ENCODE measurements around the gene PCDHGB3.
"Not testable (repeated sequence)": the region's sequence is repeated elsewhere in the genome, so short reads cannot be mapped to it uniquely, and the experiment has no call there.

Gene PCDHGB3

GRCh38 chr5:141393267-141393666 lies 23.2 kb downstream of the PCDHGB3 start:
- DNase-seq = no peak

- not testable (repeated sequence) for DNase-seq
Observed at GRCh38 chr5:141394401-141395187, 24.6 kb downstream of the PCDHGB3 start.

- not testable (repeated sequence) for DNase-seq
Observed at GRCh38 chr5:141397756-141398551, 27.9 kb downstream of the PCDHGB3 start, which contains the start of gene PCDHGB5. Gene PCDHGB5, plus strand, starts transcription at chr5:141397947. Its CDS starts 181 bp downstream, at chr5:141398128.

- no peak for DNase-seq
Observed at GRCh38 chr5:141398608-141399007, 28.6 kb downstream of the PCDHGB3 start.

GRCh38 chr5:141399555-141400258 lies 29.7 kb downstream of the PCDHGB3 start:
- no peak for DNase-seq

- DNase-seq = no peak
Observed at GRCh38 chr5:141402553-141403243, 32.7 kb downstream of the PCDHGB3 start, which contains the start of gene PCDHGA9. Gene PCDHGA9, plus strand, starts transcription at chr5:141402778. Its CDS starts 175 bp downstream, at chr5:141402953.

GRCh38 chr5:141403387-141403786 lies 33.3 kb downstream of the PCDHGB3 start:
- DNase-seq = no peak

- DNase-seq = not testable (repeated sequence)
Observed at GRCh38 chr5:141407790-141408505, 37.9 kb downstream of the PCDHGB3 start, which contains the start of gene PCDHGB6. Gene PCDHGB6, plus strand, starts transcription at chr5:141408021. Its CDS starts 182 bp downstream, at chr5:141408203.

- no peak for DNase-seq
Observed at GRCh38 chr5:141409598-141410306, 39.7 kb downstream of the PCDHGB3 start.

GRCh38 chr5:141411575-141411974 lies 41.5 kb downstream of the PCDHGB3 start:
- no peak for DNase-seq

- peak; percentile 17 for DNase-seq
Observed at GRCh38 chr5:141412854-141413539, 43.0 kb downstream of the PCDHGB3 start, which contains the start of gene PCDHGA10. Gene PCDHGA10, plus strand, starts transcription at chr5:141412987. Its CDS starts 189 bp downstream, at chr5:141413176.

- DNase-seq = no peak
Observed at GRCh38 chr5:141413540-141414069, 43.6 kb downstream of the PCDHGB3 start.

GRCh38 chr5:141414548-141415274 lies 44.7 kb downstream of the PCDHGB3 start:
- not testable (repeated sequence) for DNase-seq

GRCh38 chr5:141415275-141415618 lies 45.2 kb downstream of the PCDHGB3 start:
- not testable (repeated sequence) for DNase-seq

- DNase-seq = not testable (repeated sequence)
Observed at GRCh38 chr5:141417494-141418172, 47.6 kb downstream of the PCDHGB3 start, which contains the start of gene PCDHGB7. Gene PCDHGB7, plus strand, starts transcription at chr5:141417677. Its CDS starts 183 bp downstream, at chr5:141417860.

- no peak for DNase-seq
Observed at GRCh38 chr5:141419074-141419880, 49.2 kb downstream of the PCDHGB3 start.

- DNase-seq = peak; percentile 15
Observed at GRCh38 chr5:141420855-141421488, 50.9 kb downstream of the PCDHGB3 start, which contains the start of gene PCDHGA11. Gene PCDHGA11, plus strand, starts transcription at chr5:141421051. Its CDS starts 177 bp downstream, at chr5:141421228.
